HepG2 (cell line): ENCODE data around the gene MRPL14. TPM values are rescaled to one million over a fixed set of nuclear protein-coding genes. Genes with fewer than 3 reads are reported as not detected.

ENCODE experiments used
- BRCA1 ChIP-seq: sonication (generic); formaldehyde crosslinking; IDR thresholded peaks from 2 replicates; pipeline ENCODE4 v1.4.0; 2020; ENCODE audit warnings: missing genetic modification reagents
- CREM ChIP-seq, 2 experiments: sonication (generic) in 1 of 2; formaldehyde crosslinking in 1 of 2; IDR thresholded peaks; 2 replicates each; pipeline versions ENCODE4 v1.4.0 to v1.6.1; 2016 to 2020; ENCODE audit warnings: antibody characterized with exemption in 1 of 2, mild to moderate bottlenecking in 1 of 2, missing genetic modification reagents in 1 of 2
- EZH2 ChIP-seq: conservative IDR thresholded peaks from 2 replicates; pipeline ENCODE4 v1.6.1; 2012; ENCODE audit warnings: mild to moderate bottlenecking, low read depth, low read length, moderate library complexity
- IKZF5 ChIP-seq: IDR thresholded peaks from 2 replicates; pipeline ENCODE4 v1.6.1; 2018; ENCODE audit warnings: missing genetic modification reagents, mild to moderate bottlenecking, missing compliant biosample characterization
- MAF1 ChIP-seq: sonication (generic); formaldehyde crosslinking; IDR thresholded peaks from 2 replicates; pipeline ENCODE4 v1.5.0; 2020; ENCODE audit warnings: missing genetic modification reagents, borderline replicate concordance
- MATR3 ChIP-seq: sonication (generic); formaldehyde crosslinking; IDR thresholded peaks from 2 replicates; pipeline ENCODE4 v1.4.0; 2020; ENCODE audit warnings: missing genetic modification reagents
- NKX3-1 ChIP-seq: sonication (generic); formaldehyde crosslinking; IDR thresholded peaks from 2 replicates; pipeline ENCODE4 v1.5.0; 2020; ENCODE audit warnings: missing genetic modification reagents
- PBX3 ChIP-seq: sonication (generic); formaldehyde crosslinking; IDR thresholded peaks from 2 replicates; pipeline ENCODE4 v1.8.1; 2023; ENCODE audit warnings: missing genetic modification reagents, inconsistent platforms, borderline replicate concordance
- PHF20 ChIP-seq: sonication (generic); formaldehyde crosslinking; IDR thresholded peaks from 2 replicates; pipeline ENCODE4 v1.5.0; 2020; ENCODE audit warnings: mild to moderate bottlenecking, missing genetic modification reagents
- ZNF124 ChIP-seq: sonication (generic); formaldehyde crosslinking; IDR thresholded peaks from 2 replicates; pipeline ENCODE4 v1.4.0; 2020; ENCODE audit warnings: missing genetic modification reagents
- ZNF142 ChIP-seq: sonication (generic); formaldehyde crosslinking; IDR thresholded peaks from 2 replicates; pipeline ENCODE4 v1.4.0; 2020; ENCODE audit warnings: missing genetic modification reagents
- ZNF549 ChIP-seq: sonication (generic); formaldehyde crosslinking; IDR thresholded peaks from 2 replicates; pipeline ENCODE4 v1.5.0; 2020; ENCODE audit warnings: missing genetic modification reagents
- ZNF597 ChIP-seq: sonication (generic); formaldehyde crosslinking; IDR thresholded peaks from 2 replicates; pipeline ENCODE4 v1.5.0; 2020; ENCODE audit warnings: missing genetic modification reagents
- ZNF724P ChIP-seq: sonication (generic); formaldehyde crosslinking; IDR thresholded peaks from 2 replicates; pipeline ENCODE4 v1.8.0; 2022; ENCODE audit warnings: missing genetic modification reagents, borderline replicate concordance
- polyA plus RNA-seq, 8 experiments: library from polyadenylated mRNA; depleted of rRNA in 3 of 8; stranded (reverse) in 7 of 8; unstranded in 1 of 8; fragments of >200 nt; fragmentation: Illumina TruSeq in 4 of 8; extraction: Trizol in 4 of 8; gene quantifications; 2 replicates each; pipeline versions ENCODE4 v1.2.1 to v1.2.3, GENCODE V29; 2011 to 2016; ENCODE audit warnings: low read depth in 4 of 8, missing spikeins in 1 of 8, mixed read lengths in 1 of 8; ENCODE audit not compliant: insufficient read depth in 1 of 8
- total RNA-seq, 5 experiments: library from RNA; depleted of rRNA; stranded (reverse); fragments of >200 nt; fragmentation: Illumina TruSeq; extraction: Trizol; gene quantifications; 2 replicates each; pipeline ENCODE4 v1.2.3, GENCODE V29; 2016; ENCODE audit warnings: low read depth in 1 of 5
- TF ChIP-seq, protein P1 (sequence below): IDR thresholded peaks from 2 replicates; pipeline ENCODE4 v1.6.1; 2016; ENCODE audit warnings: low read depth, control low read depth
- TF ChIP-seq, protein P2 (sequence below): sonication (generic); formaldehyde crosslinking; IDR thresholded peaks from 2 replicates; pipeline ENCODE4 v1.4.0; 2020; ENCODE audit warnings: mild to moderate bottlenecking, missing genetic modification reagents

Gene MRPL14
- total and polyA plus RNA-seq, 2 of the 13 experiments (the other 11 are each of a cell fraction or from before 2014, with no cell fraction given): 157 to 178 TPM

- TF ChIP-seq ZNF142 (CRISPR knock-in tag) (no peak), EZH2 (no peak), BRCA1 (no peak), ZNF124 (CRISPR knock-in tag) (no peak), ZNF549 (CRISPR knock-in tag) (no peak), NKX3-1 (CRISPR knock-in tag) (no peak), IKZF5 (CRISPR knock-in tag) (peak; percentile 51; the same call in 1 of the 2 replicates), PHF20 (CRISPR knock-in tag) (no peak), PBX3 (no peak), ZNF724P (CRISPR knock-in tag) (no peak), MAF1 (CRISPR knock-in tag) (no peak), MATR3 (CRISPR knock-in tag) (no peak), CREM (IDR thresholded peaks at IDR 0.05) (no peak), CREM (CRISPR knock-in tag; IDR thresholded peaks at IDR 0.05) (no peak), ZNF597 (CRISPR knock-in tag) (no peak)
- TF ChIP-seq, protein P1, sequence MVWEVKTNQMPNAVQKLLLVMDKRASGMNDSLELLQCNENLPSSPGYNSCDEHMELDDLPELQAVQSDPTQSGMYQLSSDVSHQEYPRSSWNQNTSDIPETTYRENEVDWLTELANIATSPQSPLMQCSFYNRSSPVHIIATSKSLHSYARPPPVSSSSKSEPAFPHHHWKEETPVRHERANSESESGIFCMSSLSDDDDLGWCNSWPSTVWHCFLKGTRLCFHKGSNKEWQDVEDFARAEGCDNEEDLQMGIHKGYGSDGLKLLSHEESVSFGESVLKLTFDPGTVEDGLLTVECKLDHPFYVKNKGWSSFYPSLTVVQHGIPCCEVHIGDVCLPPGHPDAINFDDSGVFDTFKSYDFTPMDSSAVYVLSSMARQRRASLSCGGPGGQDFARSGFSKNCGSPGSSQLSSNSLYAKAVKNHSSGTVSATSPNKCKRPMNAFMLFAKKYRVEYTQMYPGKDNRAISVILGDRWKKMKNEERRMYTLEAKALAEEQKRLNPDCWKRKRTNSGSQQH (CRISPR knock-in tag): 0 out of 2 replicates have a peak, but pooled peaks have one; percentile 51
- TF ChIP-seq, protein P2, sequence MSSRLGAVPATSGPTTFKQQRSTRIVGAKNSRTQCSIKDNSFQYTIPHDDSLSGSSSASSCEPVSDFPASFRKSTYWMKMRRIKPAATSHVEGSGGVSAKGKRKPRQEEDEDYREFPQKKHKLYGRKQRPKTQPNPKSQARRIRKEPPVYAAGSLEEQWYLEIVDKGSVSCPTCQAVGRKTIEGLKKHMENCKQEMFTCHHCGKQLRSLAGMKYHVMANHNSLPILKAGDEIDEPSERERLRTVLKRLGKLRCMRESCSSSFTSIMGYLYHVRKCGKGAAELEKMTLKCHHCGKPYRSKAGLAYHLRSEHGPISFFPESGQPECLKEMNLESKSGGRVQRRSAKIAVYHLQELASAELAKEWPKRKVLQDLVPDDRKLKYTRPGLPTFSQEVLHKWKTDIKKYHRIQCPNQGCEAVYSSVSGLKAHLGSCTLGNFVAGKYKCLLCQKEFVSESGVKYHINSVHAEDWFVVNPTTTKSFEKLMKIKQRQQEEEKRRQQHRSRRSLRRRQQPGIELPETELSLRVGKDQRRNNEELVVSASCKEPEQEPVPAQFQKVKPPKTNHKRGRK (CRISPR knock-in tag): no peak
Observed at GRCh38 chr6:44172731-44173500, 45.7 kb upstream of the MRPL14 start (continued).
